Loucy (cell line): ENCODE data around the gene TBC1D22A.

Source experiments
- H2AFZ ChIP-seq: fragments of 200-600 bp; sonication (generic); 2 replicates; pipeline ENCODE4 v1.6.0; 2016; ENCODE audit warnings: antibody characterized with exemption, mild to moderate bottlenecking, low read length, moderate library complexity
- H3F3A ChIP-seq: fragments of 200-600 bp; 2 replicates; pipeline ENCODE4 v1.6.0; 2016; ENCODE audit warnings: antibody characterized with exemption, low read depth, mild to moderate bottlenecking
- H3K27me3 ChIP-seq: fragments of 200-600 bp; sonication (generic); 2 replicates; pipeline ENCODE4 v1.6.1; 2014; ENCODE audit warnings: low read length, mild to moderate bottlenecking; ENCODE audit not compliant: insufficient read depth, poor library complexity, severe bottlenecking
- H3K36me3 ChIP-seq: fragments of 200-600 bp; sonication (generic); 2 replicates; pipeline ENCODE4 v1.6.1; 2016; ENCODE audit warnings: low read length; ENCODE audit not compliant: insufficient read depth
- H3K4me1 ChIP-seq: fragments of 200-600 bp; sonication (generic); 2 replicates; pipeline ENCODE4 v1.5.1; 2014; ENCODE audit warnings: low read length, mild to moderate bottlenecking; ENCODE audit not compliant: insufficient read depth, poor library complexity, severe bottlenecking
- H3K4me2 ChIP-seq: fragments of 200-600 bp; sonication (generic); 2 replicates; pipeline ENCODE4 v1.6.0; 2014; ENCODE audit warnings: antibody characterized with exemption, low read length, low read depth, mild to moderate bottlenecking; ENCODE audit not compliant: poor library complexity, severe bottlenecking
- H3K4me3 ChIP-seq: fragments of 200-600 bp; sonication (generic); 2 replicates; pipeline ENCODE4 v1.5.1; 2014; ENCODE audit warnings: low read length, mild to moderate bottlenecking, mixed read lengths; ENCODE audit not compliant: poor library complexity, severe bottlenecking
- H3K79me2 ChIP-seq: fragments of 200-600 bp; sonication (generic); 2 replicates; pipeline ENCODE4 v1.6.1; 2014; ENCODE audit warnings: low read length; ENCODE audit not compliant: insufficient read depth
- H3K9ac ChIP-seq: fragments of 200-600 bp; sonication (generic); 2 replicates; pipeline ENCODE4 v1.6.0; 2014; ENCODE audit warnings: mild to moderate bottlenecking, low read depth, low read length, moderate library complexity; ENCODE audit not compliant: poor library complexity, severe bottlenecking
- H3K9me2 ChIP-seq: fragments of 200-600 bp; sonication (generic); replicated peaks from 2 replicates; pipeline ENCODE4 v1.6.1; 2016; ENCODE audit warnings: low read depth, low read length, mixed read lengths
- H3K9me3 ChIP-seq: fragments of 200-600 bp; sonication (generic); 2 replicates; pipeline ENCODE4 v1.6.1; 2014; ENCODE audit warnings: mild to moderate bottlenecking, antibody characterized with exemption, low read length, low read depth; ENCODE audit not compliant: insufficient read depth
- H4K20me1 ChIP-seq: fragments of 200-600 bp; sonication (generic); 2 replicates; pipeline ENCODE4 v1.6.0; 2014; ENCODE audit warnings: antibody characterized with exemption, low read length, mild to moderate bottlenecking; ENCODE audit not compliant: insufficient read depth, poor library complexity, severe bottlenecking
- CTCF ChIP-seq: fragments of 200-600 bp; sonication (generic); conservative IDR thresholded peaks from 2 replicates; pipeline ENCODE4 v1.5.1; 2014; ENCODE audit warnings: mild to moderate bottlenecking, antibody characterized with exemption, low read length
- EZH2phosphoT487 ChIP-seq: fragments of 200-600 bp; IDR thresholded peaks from 2 replicates; pipeline ENCODE4 v1.6.1; 2018; ENCODE audit warnings: antibody characterized with exemption, mild to moderate bottlenecking, moderate library complexity, borderline replicate concordance

Gene TBC1D22A

GRCh38 chr22:47218671-47219070 lies 456.2 kb downstream of the TBC1D22A start:
- H4K20me1 ChIP-seq, result no peaks in the 10 kb centered on the region
- H3K9me2 ChIP-seq, result no peaks in the 10 kb centered on the region
- no peak overlapping the region for H3K4me2 ChIP-seq
- no peaks in the 10 kb centered on the region for H3F3A ChIP-seq
- H2AFZ ChIP-seq, result no peak overlapping the region
- no peak overlapping the region for H3K4me3 ChIP-seq
- TF ChIP-seq CTCF (no peak), EZH2phosphoT487 (no peak)
- no peak overlapping the region for H3K9ac ChIP-seq
- H3K79me2 ChIP-seq, result no peaks in the 10 kb centered on the region
- no peaks in the 10 kb centered on the region for H3K9me3 ChIP-seq
- no peaks in the 10 kb centered on the region for H3K4me1 ChIP-seq
- H3K36me3 ChIP-seq, result no peaks in the 10 kb centered on the region
- no peaks in the 10 kb centered on the region for H3K27me3 ChIP-seq

- no peaks in the 10 kb centered on the region for H4K20me1 ChIP-seq
- no peaks in the 10 kb centered on the region for H3K9me3 ChIP-seq
- no peaks in the 10 kb centered on the region for H3K27me3 ChIP-seq
- no peak overlapping the region for H2AFZ ChIP-seq
- no peaks in the 10 kb centered on the region for H3K4me1 ChIP-seq
- no peaks in the 10 kb centered on the region for H3K36me3 ChIP-seq
- TF ChIP-seq CTCF, result no peak
- TF ChIP-seq EZH2phosphoT487, result no peak
- no peak overlapping the region for H3K4me3 ChIP-seq
- no peak overlapping the region for H3K9ac ChIP-seq
- no peaks in the 10 kb centered on the region for H3F3A ChIP-seq
- no peaks in the 10 kb centered on the region for H3K9me2 ChIP-seq
- H3K79me2 ChIP-seq, result no peaks in the 10 kb centered on the region
- no peak overlapping the region for H3K4me2 ChIP-seq
These were observed 457.3 kb downstream of the TBC1D22A start for GRCh38 chr22:47219789-47220188.

- no peaks in the 10 kb centered on the region for H3K9me2 ChIP-seq
- no peak overlapping the region for H3K4me2 ChIP-seq
- no peaks in the 10 kb centered on the region for H3K79me2 ChIP-seq
- H3K4me1 ChIP-seq, result no peaks in the 10 kb centered on the region
- TF ChIP-seq EZH2phosphoT487 (no peak), CTCF (no peak)
- no peaks in the 10 kb centered on the region for H3K9me3 ChIP-seq
- H3K4me3 ChIP-seq, result no peak overlapping the region
- H3F3A ChIP-seq, result no peaks in the 10 kb centered on the region
- H2AFZ ChIP-seq, result no peak overlapping the region
- no peaks in the 10 kb centered on the region for H4K20me1 ChIP-seq
- H3K27me3 ChIP-seq, result no peaks in the 10 kb centered on the region
- no peaks in the 10 kb centered on the region for H3K36me3 ChIP-seq
- H3K9ac ChIP-seq, result no peak overlapping the region
These were observed 458.3 kb downstream of the TBC1D22A start for GRCh38 chr22:47220752-47221151.
